GM13977 (cell line): ENCODE data around the gene COLEC12.

Experiments
- DNase-seq: peaks from one replicate; pipeline ENCODE4 v3.0.0; 2012; ENCODE audit warnings: low spot score
- in situ Hi-C: fragments of 300-500 bp; cut with MboI; formaldehyde crosslinking; loops from one replicate; pipeline ENCODE4 v1.12.0; 2022; ENCODE audit warnings: low sequenced_read_pairs, low pct_unique_long_range_greater_than_20kb, mixed read lengths, inconsistent platforms; ENCODE audit not compliant: unreplicated experiment
- TF ChIP-seq, protein P1 (sequence below): IDR thresholded peaks from 2 replicates; pipeline ENCODE4 v1.5.1; 2012; ENCODE audit warnings: mild to moderate bottlenecking, control low read depth; ENCODE audit not compliant: insufficient read depth; ENCODE audit errors: extremely low read depth, missing control alignments

The COLEC12 gene

GRCh38 chr18:477565-477964, 22.9 kb downstream of the COLEC12 start:
- peak; percentile 38 for DNase-seq
- TF ChIP-seq, protein P1, sequence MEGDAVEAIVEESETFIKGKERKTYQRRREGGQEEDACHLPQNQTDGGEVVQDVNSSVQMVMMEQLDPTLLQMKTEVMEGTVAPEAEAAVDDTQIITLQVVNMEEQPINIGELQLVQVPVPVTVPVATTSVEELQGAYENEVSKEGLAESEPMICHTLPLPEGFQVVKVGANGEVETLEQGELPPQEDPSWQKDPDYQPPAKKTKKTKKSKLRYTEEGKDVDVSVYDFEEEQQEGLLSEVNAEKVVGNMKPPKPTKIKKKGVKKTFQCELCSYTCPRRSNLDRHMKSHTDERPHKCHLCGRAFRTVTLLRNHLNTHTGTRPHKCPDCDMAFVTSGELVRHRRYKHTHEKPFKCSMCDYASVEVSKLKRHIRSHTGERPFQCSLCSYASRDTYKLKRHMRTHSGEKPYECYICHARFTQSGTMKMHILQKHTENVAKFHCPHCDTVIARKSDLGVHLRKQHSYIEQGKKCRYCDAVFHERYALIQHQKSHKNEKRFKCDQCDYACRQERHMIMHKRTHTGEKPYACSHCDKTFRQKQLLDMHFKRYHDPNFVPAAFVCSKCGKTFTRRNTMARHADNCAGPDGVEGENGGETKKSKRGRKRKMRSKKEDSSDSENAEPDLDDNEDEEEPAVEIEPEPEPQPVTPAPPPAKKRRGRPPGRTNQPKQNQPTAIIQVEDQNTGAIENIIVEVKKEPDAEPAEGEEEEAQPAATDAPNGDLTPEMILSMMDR = peak; percentile 44
- in situ Hi-C loops = no loop called here

GRCh38 chr18:476251-476664, 24.2 kb downstream of the COLEC12 start:
- TF ChIP-seq, protein P1 = no peak
- in situ Hi-C loops = no loop called here
- no peak for DNase-seq

GRCh38 chr18:475202-476031, 25.1 kb downstream of the COLEC12 start:
- in situ Hi-C loops = no loop called here
- TF ChIP-seq, protein P1 = no peak
- DNase-seq = no peak

DNA sequence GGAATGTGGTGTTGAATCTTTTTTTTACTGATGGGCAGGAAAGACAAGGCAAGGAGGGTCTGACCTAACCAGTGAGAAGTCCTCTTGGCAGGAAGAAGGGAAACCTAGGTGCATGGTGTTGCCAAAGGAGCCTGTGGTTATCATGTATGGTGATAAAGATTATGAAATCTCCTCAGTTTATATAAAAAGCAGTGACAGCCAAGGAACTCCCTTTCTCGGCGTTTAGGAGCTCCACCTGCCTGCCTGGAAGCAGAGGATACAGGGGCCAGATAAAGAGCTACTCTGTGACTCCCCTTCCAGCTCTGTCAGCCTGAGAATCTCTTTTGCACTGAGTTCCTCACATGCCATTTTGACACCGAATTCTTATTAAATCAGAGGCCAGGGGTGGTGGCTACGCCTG, 26.1 kb downstream of the COLEC12 start:
- in situ Hi-C loops = no loop called here
- DNase-seq = no peak
- TF ChIP-seq, protein P1 = no peak

GRCh38 chr18:473802-474201, 26.7 kb downstream of the COLEC12 start:
- in situ Hi-C loops = no loop called here

GRCh38 chr18:471716-472115, 28.8 kb downstream of the COLEC12 start:
- in situ Hi-C loops = no loop called here
- no peak for DNase-seq
- TF ChIP-seq, protein P1 = no peak

More at GRCh38 chr18:473802-474201, 26.7 kb downstream of the COLEC12 start:
- TF ChIP-seq, protein P1 = no peak
- DNase-seq = no peak
